HG02798 (cell line): ENCODE results near the gene CDK4.

Source experiments
- ATAC-seq: cut with Tn5 transposase; IDR thresholded peaks from one replicate; pipeline ENCODE4 v1.9.1; 2021; ENCODE audit warnings: mild to moderate bottlenecking; ENCODE audit not compliant: unreplicated experiment, poor library complexity

Gene CDK4

GRCh38 chr12:57741413-57741789 lies 10.7 kb downstream of the CDK4 start:
- ATAC-seq, result no peak

- peak; percentile 39 for ATAC-seq
Measured at GRCh38 chr12:57740656-57741412, 11.3 kb downstream of the CDK4 start.

GRCh38 chr12:57739914-57740538 lies 12.1 kb downstream of the CDK4 start:
- no peak for ATAC-seq

- ATAC-seq, result no peak
Measured at GRCh38 chr12:57739387-57739786, 12.7 kb downstream of the CDK4 start.

GRCh38 chr12:57738661-57739237 lies 13.4 kb downstream of the CDK4 start, which contains the start of gene AGAP2:
AGAP2 (minus strand) TSS chr12:57738742; CDS start chr12:57738246, 496 bp downstream.
- ATAC-seq, result no peak

GRCh38 chr12:57737467-57738460 lies 14.3 kb downstream of the CDK4 start:
- no peak for ATAC-seq

GRCh38 chr12:57736741-57737466 lies 15.2 kb downstream of the CDK4 start:
- no peak for ATAC-seq

- no peak for ATAC-seq
Measured at GRCh38 chr12:57735952-57736740, 16.0 kb downstream of the CDK4 start.

GRCh38 chr12:57735198-57735855 lies 16.8 kb downstream of the CDK4 start:
- ATAC-seq, result no peak

- no peak for ATAC-seq
Measured at GRCh38 chr12:57734591-57734990, 17.5 kb downstream of the CDK4 start.

- ATAC-seq, result no peak
Measured at GRCh38 chr12:57733928-57734327, 18.2 kb downstream of the CDK4 start.

- ATAC-seq, result no peak
Measured at GRCh38 chr12:57732726-57733593, 19.1 kb downstream of the CDK4 start.

GRCh38 chr12:57732270-57732669 lies 19.8 kb downstream of the CDK4 start:
- ATAC-seq, result no peak

GRCh38 chr12:57731411-57732080 lies 20.6 kb downstream of the CDK4 start:
- no peak for ATAC-seq

GRCh38 chr12:57730336-57731067 lies 21.6 kb downstream of the CDK4 start:
- no peak for ATAC-seq

GRCh38 chr12:57729321-57729844 lies 22.7 kb downstream of the CDK4 start:
- no peak for ATAC-seq
